A673 (cell line): ENCODE results near the gene SNTG2. TPM values are rescaled to one million over a fixed set of nuclear protein-coding genes. Genes with fewer than 3 reads are reported as not detected.

ENCODE experiments used
- BruUV-seq: library from RNA; stranded (reverse); fragments of 400-500 nt; replicated peaks from 2 replicates; lab custom pipeline; 2021; lab: Mats Ljungman, UMichigan
- CTCF ChIA-PET: fragments of 300-600 bp; sonication (Branson Sonifier 250); formaldehyde crosslinking; loops from one replicate; lab custom pipeline; 2022; ENCODE audit warnings: antibody characterized with exemption; lab: Charles Lee
- POLR2A ChIA-PET: fragments of 300-600 bp; sonication (Branson Sonifier 250); formaldehyde crosslinking; loops from one replicate; lab custom pipeline; 2022; ENCODE audit warnings: antibody characterized with exemption; ENCODE audit not compliant: low non-redundant PET; lab: Charles Lee
- DNase-seq: peaks from one replicate; pipeline ENCODE4 v3.0.0-alpha.2; 2015; ENCODE audit warnings: low spot score
- H3K27ac ChIP-seq: fragments of 200-600 bp; sonication (generic); 2 replicates; pipeline ENCODE4 v1.5.1; 2016; ENCODE audit warnings: mixed run types, low read depth, mild to moderate bottlenecking, mixed read lengths, antibody characterized with exemption, low read length; ENCODE audit not compliant: poor library complexity, severe bottlenecking
- H3K27me3 ChIP-seq: fragments of 200-600 bp; sonication (generic); replicated peaks from 2 replicates; pipeline ENCODE4 v1.6.1; 2017; ENCODE audit warnings: mixed run types, low read depth, mild to moderate bottlenecking, mixed read lengths, antibody characterized with exemption, low read length; ENCODE audit not compliant: insufficient read depth, poor library complexity
- H3K36me3 ChIP-seq: fragments of 200-600 bp; sonication (generic); 2 replicates; pipeline ENCODE4 v1.6.1; 2016; ENCODE audit warnings: mixed run types, mild to moderate bottlenecking, mixed read lengths, antibody characterized with exemption, low read length; ENCODE audit not compliant: insufficient read depth, poor library complexity, severe bottlenecking
- H3K4me1 ChIP-seq: fragments of 200-600 bp; sonication (generic); 2 replicates; pipeline ENCODE4 v1.6.1; 2017; ENCODE audit warnings: mixed run types, mild to moderate bottlenecking, mixed read lengths, antibody characterized with exemption, low read length; ENCODE audit not compliant: insufficient read depth, poor library complexity, severe bottlenecking
- H3K4me3 ChIP-seq: fragments of 200-600 bp; sonication (generic); 2 replicates; pipeline ENCODE4 v1.5.1; 2016; ENCODE audit warnings: low read depth, mixed run types, mild to moderate bottlenecking, mixed read lengths, low read length; ENCODE audit not compliant: poor library complexity, severe bottlenecking
- H3K9me3 ChIP-seq: fragments of 200-600 bp; sonication (generic); 2 replicates; pipeline ENCODE4 v1.6.1; 2016; ENCODE audit warnings: mixed run types, low read depth, mild to moderate bottlenecking, mixed read lengths, antibody characterized with exemption, low read length; ENCODE audit not compliant: poor library complexity, severe bottlenecking
- CTCF ChIP-seq: fragments of 300-800, 200-600 bp; sonication (generic); conservative IDR thresholded peaks from 2 replicates; pipeline ENCODE4 v1.5.1; 2017; ENCODE audit warnings: low read depth, mild to moderate bottlenecking, antibody characterized with exemption, low read length, moderate library complexity, mixed read lengths
- EZH2 ChIP-seq: fragments of 200-600 bp; sonication (generic); IDR thresholded peaks from 2 replicates; pipeline ENCODE4 v1.6.1; 2017; ENCODE audit warnings: borderline replicate concordance, low read depth, mild to moderate bottlenecking, mixed read lengths, antibody characterized with exemption, low read length; ENCODE audit not compliant: poor library complexity, severe bottlenecking
- intact Hi-C: fragments of 100-400 bp; cut with micrococcal nuclease; formaldehyde crosslinking; loops from one replicate; pipeline ENCODE4 v1.10.0; 2022; ENCODE audit not compliant: unreplicated experiment
- total RNA-seq: library from RNA; stranded (reverse); gene quantifications from 2 replicates; pipeline ENCODE4 v1.2.3, GENCODE V29; 2021

SNTG2 gene
- total RNA-seq, 1 experiment from 2014 or later, result 3.7 TPM

GRCh38 chr2:964562-964961, 13.9 kb downstream of the SNTG2 start:
- H3K4me3 ChIP-seq, result no peak overlapping the region
- ChIA-PET CTCF (interaction anchor here (1.3 kb wide), 1 partner anchor 10 kb away, joined by 4 read pairs; no protein-coding TSS in a partner anchor), POLR2A (no interaction called here)
- no peaks in the 10 kb centered on the region for H3K27me3 ChIP-seq
- peaks cover 9% of the 10 kb centered on the region for H3K9me3 ChIP-seq
- H3K36me3 ChIP-seq, result no peaks in the 10 kb centered on the region
- TF ChIP-seq CTCF (no peak), EZH2 (no peak)
- H3K27ac ChIP-seq, result no peak overlapping the region
- peaks cover 7% of the 10 kb centered on the region for H3K4me1 ChIP-seq
- no peak for DNase-seq
- BruUV-seq, result no TSS peak
- intact Hi-C loops, result no loop called here

DNA sequence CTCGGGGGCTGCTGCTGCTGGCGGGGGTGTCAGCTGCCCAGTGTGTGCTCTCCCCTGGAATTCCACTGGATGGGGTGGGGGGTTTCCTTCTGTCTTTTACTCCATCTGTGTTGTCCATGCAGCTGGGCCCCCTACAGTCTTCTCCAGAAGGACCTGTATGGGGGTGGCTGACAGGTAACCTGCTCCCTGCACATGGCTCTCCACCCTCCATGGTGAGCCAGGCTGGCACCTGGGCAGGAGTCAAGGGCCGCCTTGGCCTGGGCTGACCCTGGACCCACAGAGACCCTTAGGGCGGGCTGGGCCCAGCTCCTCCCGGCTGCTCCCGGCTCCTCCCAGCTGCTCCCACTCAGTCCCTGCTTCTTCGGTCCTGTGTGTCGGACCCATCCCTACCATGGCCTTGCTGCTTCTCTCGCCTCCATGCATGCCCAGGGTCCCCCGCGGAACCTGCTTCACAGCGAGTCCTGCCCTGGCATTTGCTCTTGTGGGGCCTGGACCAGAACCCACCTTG, 15.0 kb downstream of the SNTG2 start:
- ChIA-PET CTCF (no interaction called here), POLR2A (no interaction called here)
- no peak overlapping the region for H3K27ac ChIP-seq
- DNase-seq, result no peak
- H3K4me3 ChIP-seq, result no peak overlapping the region
- intact Hi-C loops, result no loop called here
- H3K9me3 ChIP-seq, result peaks cover 12% of the 10 kb centered on the region
- H3K36me3 ChIP-seq, result no peaks in the 10 kb centered on the region
- TF ChIP-seq CTCF, result no peak
- no peak for TF ChIP-seq EZH2
- peaks cover 7% of the 10 kb centered on the region for H3K4me1 ChIP-seq
- BruUV-seq, result no TSS peak
- H3K27me3 ChIP-seq, result no peaks in the 10 kb centered on the region

DNA sequence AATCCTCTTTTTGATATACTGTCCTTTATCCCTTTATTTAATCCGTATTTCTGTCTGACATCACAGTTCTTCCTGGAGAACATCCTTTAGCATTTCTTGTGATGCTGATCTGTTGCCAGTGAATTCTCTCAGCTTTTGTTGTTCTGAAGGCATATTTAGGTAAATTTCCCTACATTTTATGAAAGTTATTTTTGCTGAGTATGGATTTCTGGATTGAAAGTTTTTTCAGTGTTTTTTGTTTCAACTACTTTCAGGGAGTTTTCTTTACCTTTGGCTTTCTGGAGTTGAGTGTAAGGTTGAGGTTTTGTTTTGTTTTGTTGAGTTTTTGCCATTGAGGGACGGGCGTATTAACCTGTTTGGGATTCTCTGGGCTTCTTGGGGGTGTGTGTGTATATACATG, 22.5 kb downstream of the SNTG2 start:
- Histone ChIP-seq H3K4me1 (peaks cover 10% of the 10 kb centered on the region), H3K4me3 (no peak overlapping the region), H3K9me3 (peaks cover 12% of the 10 kb centered on the region), H3K27ac (no peak overlapping the region), H3K27me3 (no peaks in the 10 kb centered on the region), H3K36me3 (no peaks in the 10 kb centered on the region)
- no TSS peak for BruUV-seq
- TF ChIP-seq CTCF, result no peak
- no peak for TF ChIP-seq EZH2
- ChIA-PET POLR2A (no interaction called here), CTCF (no interaction called here)
- DNase-seq, result no peak
- intact Hi-C loops, result no loop called here
